Right ventricle myocardium inferior (tissue), 1 donor: ENCODE data around the gene AEBP1. TPM values are rescaled to one million over a fixed set of nuclear protein-coding genes. Genes with fewer than 3 reads are reported as not detected.
A peak's percentile ranks its signal among the peaks of the same experiment; 100 is the strongest.

Source experiments
- ATAC-seq: fragments of 200-7000 bp; cut with Tn5 transposase; one replicate; pipeline ENCODE4 v1.9.1; 2020; ENCODE audit warnings: mild to moderate bottlenecking, moderate library complexity
- DNase-seq: peaks from one replicate; pipeline ENCODE4 v3.0.0; 2021; ENCODE audit errors: missing footprints
- intact Hi-C: fragments of 100-400 bp; cut with DNase I; formaldehyde crosslinking; loops from one replicate; pipeline ENCODE4 v1.11.0; 2022
- total RNA-seq: library from RNA; stranded (reverse); fragmentation: NEBNext Ultra II Directional; extraction: Animal tissue kit (Norgen Biotek cat#: 25700); gene quantifications from one replicate; pipeline ENCODE4 v1.2.1, GENCODE V29; 2021
- donor health status: DM: no; HTN: yes; CAD: no; lungs with severe emphysema.

The AEBP1 gene
- total RNA-seq, 1 donor from 2014 or later, result 13.6 TPM

DNA sequence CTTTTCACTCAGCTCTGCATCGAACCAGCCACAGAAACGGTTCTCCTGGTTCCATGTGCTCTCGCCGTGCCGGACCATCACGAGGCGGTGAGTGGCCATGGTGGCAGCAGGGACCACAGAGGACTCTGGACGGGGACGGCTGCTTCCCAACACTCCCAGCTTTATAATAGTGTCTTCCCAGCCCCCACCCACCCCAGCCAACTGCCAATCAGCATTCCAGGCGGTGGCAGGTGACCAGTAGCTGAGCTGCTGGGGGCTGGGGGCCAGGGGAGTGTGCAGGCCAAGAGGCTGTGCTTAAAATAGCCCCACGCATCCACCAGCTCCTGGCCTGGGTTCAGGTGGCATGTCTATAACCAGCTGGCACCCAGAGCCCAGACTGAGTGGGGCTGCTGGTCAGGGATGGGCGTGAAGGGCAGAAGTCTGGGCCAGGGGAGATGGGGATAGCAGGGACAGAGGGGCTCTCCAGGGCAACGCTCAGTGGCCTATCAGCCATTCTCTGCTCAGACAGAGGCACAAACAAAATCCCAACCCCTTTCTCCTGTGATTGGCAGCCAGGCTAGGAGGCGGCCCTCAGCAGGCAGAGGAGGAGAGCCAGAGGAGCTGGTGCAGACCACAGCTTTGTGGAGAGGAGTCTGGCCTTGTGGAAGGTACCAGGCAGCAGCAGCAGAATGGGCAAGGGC, 38.6 kb upstream of the AEBP1 start, which contains the start of gene PGAM2:
TSS of gene PGAM2 (minus strand) at position 137 of the 680 bp plus-strand sequence. CDS start at position 99, 38 bp downstream.
- DNase-seq (peak; percentile 88), ATAC-seq (peak; percentile 78)
- intact Hi-C loops, result loop anchor here (10.0 kb wide), 1 partner anchor 419 kb away; no protein-coding TSS in a partner anchor

GRCh38 chr7:44066111-44066460, 38.1 kb upstream of the AEBP1 start:
- intact Hi-C loops, result loop anchor here (10.0 kb wide), 1 partner anchor 419 kb away; no protein-coding TSS in a partner anchor
- ATAC-seq, result no peak

GRCh38 chr7:44066494-44067063, 37.6 kb upstream of the AEBP1 start:
- DNase-seq, result no peak
- intact Hi-C loops, result loop anchor here (10.0 kb wide), 1 partner anchor 418 kb away; no protein-coding TSS in a partner anchor
- no peak for ATAC-seq

More at GRCh38 chr7:44066111-44066460, 38.1 kb upstream of the AEBP1 start:
- no peak for DNase-seq

GRCh38 chr7:44067064-44067951, 36.8 kb upstream of the AEBP1 start:
- intact Hi-C loops, result loop anchor here (10.0 kb wide), 1 partner anchor 417 kb away; no protein-coding TSS in a partner anchor

GRCh38 chr7:44068054-44068453, 36.1 kb upstream of the AEBP1 start:
- DNase-seq (no peak), ATAC-seq (no peak)

More at GRCh38 chr7:44067064-44067951, 36.8 kb upstream of the AEBP1 start:
- DNase-seq, result no peak
- no peak for ATAC-seq

DNA sequence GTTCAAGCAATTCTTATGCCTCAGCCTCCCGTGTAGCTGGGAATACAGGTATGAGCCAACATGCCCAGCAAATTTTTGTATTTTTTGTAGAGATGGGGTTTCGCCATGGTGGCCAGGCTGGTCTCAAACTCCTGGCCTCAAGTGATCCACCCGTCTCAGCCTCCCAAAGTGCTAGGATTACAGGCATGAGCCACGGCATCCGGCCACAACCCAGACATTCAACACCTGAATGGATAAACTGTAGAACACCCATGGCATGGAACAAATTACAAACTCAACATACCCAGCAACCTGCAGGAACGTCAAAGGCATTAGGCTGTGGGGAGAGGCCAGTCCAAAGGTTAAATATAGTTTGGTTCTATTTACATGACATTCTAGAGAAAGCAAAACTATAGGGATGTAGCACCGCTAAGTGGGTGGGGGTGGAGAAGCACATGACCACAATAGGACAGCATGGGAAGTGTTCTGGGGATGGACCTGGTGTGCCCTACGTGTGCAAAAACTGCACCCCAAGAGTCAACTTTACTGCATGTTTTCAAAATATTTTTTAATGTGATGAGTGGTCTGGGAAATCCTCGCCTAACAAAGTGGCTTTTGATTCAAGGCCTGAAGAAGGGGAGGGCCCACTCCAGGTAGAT, 32.3 kb upstream of the AEBP1 start:
- DNase-seq, result no peak
- intact Hi-C loops, result loop anchor here (2.0 kb wide), 1 partner anchor 125 kb away; no protein-coding TSS in a partner anchor
- ATAC-seq, result no peak

More at GRCh38 chr7:44068054-44068453, 36.1 kb upstream of the AEBP1 start:
- intact Hi-C loops, result loop anchor here (10.0 kb wide), 1 partner anchor 417 kb away; no protein-coding TSS in a partner anchor

- intact Hi-C loops, result loop anchor here (2.0 kb wide), 1 partner anchor 124 kb away; no protein-coding TSS in a partner anchor
- ATAC-seq, result peak; percentile 26
- peak; percentile 87 for DNase-seq
Observed at GRCh38 chr7:44072364-44073231, 31.5 kb upstream of the AEBP1 start.

DNA sequence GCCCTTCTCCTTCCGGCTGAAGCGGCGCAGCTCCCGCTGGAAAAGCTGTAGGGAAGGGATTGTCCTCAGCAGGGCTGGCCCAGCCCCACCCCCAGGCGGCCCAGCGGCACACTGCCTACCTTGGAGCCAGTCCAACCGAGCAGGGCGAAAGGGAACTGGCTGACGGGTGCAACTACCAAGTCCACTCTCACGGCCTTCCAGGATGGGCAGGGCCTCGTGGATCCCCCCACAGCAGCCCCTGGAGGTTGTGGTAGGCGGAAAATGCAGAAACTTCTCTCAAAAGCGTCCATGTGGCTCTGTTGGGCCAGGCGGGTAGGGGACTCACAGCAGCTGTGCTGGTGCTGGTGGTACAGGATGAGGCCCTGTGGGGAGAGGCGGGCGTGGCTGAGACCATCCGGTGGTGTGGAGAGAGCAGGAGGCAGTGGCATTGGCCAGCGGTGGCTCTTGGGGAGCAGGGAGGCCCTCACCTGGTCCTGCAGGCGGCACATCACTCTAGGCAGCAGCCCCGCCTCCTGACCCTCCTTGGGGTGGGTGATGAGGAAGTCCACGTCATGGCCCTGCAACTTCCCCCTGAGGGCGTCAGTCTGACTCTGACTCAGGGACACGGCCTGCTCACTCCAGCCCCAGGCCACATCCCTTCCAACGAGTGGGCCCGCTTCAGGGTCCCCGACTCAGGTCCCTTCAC, 30.3 kb upstream of the AEBP1 start:
- ATAC-seq (peak; percentile 69), DNase-seq (peak; percentile 91)
- intact Hi-C loops, result loop anchor here (2.0 kb wide), 1 partner anchor 123 kb away; no protein-coding TSS in a partner anchor

DNA sequence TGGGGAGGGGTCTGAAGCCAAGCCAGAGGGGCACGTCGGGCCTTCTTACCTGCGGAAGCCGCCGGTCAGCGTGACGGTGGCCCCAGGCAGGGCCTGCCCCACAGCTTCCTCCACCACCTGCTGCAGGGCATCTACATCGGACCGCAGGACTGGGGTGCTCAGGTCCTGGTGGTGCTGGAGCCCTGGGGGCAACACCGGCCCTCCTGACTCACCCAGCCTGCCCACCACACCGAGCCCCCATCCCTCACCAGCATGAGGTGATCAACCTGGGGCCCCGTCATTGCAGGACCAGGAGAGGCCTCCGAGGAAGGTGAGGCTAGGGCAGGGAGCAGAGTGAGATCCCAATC, 29.8 kb upstream of the AEBP1 start:
- intact Hi-C loops, result no loop called here
- DNase-seq, result no peak
- no peak for ATAC-seq

- ATAC-seq (no peak), DNase-seq (no peak)
- intact Hi-C loops, result no loop called here
Observed at GRCh38 chr7:44075296-44076075, 28.7 kb upstream of the AEBP1 start.

- DNase-seq, result peak; percentile 66
- no peak for ATAC-seq
- intact Hi-C loops, result no loop called here
Observed at GRCh38 chr7:44076101-44076895, 27.8 kb upstream of the AEBP1 start.

DNA sequence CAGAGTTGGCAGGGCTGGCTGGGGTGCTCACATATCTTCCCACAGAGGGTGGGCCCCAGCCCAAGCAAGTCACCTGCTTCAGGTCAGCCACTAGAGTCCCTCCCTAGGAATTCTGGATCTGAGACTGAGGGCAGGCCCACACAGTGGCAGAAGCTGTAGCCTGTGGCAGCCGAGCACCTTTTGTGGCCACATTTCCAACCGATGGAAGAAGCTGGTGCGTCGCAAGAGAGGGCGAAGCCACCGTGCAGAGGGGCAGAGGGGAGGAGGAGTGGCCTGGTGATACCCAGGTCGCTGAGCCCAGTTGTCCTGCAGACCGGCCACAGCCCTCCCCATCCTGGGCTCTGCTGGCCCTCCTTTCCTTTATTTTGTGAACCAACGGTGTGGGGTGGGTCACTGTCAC, 27.1 kb upstream of the AEBP1 start:
- DNase-seq, result peak; percentile 45
- no peak for ATAC-seq
- intact Hi-C loops, result no loop called here

GRCh38 chr7:44077681-44078091, 26.5 kb upstream of the AEBP1 start:
- ATAC-seq (peak; percentile 35), DNase-seq (peak; percentile 72)
- intact Hi-C loops, result no loop called here

DNA sequence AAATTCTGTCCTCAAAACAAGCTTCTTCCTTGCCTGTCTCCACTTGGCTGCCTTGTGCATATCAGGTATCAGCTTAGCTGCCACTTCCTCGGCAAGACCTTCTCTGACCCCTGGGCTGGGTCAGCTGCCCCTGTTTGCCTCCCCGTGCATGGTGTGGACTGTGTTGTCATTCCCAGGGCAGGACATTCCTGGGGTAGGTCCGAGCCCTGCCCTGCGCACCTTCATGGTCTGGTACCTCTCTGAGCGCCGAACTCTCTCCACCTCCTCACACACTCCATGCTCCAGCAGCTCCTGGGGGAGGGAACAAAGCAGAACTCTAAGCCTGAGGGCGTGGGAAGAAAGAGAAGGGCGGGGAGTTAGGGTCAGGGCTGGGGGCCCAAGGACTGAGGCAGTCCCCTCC, 25.6 kb upstream of the AEBP1 start:
- ATAC-seq, result no peak
- peak; percentile 41 for DNase-seq
- intact Hi-C loops, result no loop called here

- peak; percentile 41 for DNase-seq
- no peak for ATAC-seq
- intact Hi-C loops, result no loop called here
Observed at GRCh38 chr7:44079331-44080021, 24.7 kb upstream of the AEBP1 start.
